Endometrial microvascular endothelial cells (primary cell): ENCODE results near the gene PTGFRN. TPM values are rescaled to one million over a fixed set of nuclear protein-coding genes. Genes with fewer than 3 reads are reported as not detected.

ENCODE experiments used
- in situ Hi-C: cut with HindIII; loops from 2 replicates; pipeline ENCODE4 v1.10.0; 2017; ENCODE audit warnings: low sequenced_read_pairs, low pct_unique_long_range_greater_than_20kb; ENCODE audit errors: inconsistent ontology term
- total RNA-seq: library from RNA; depleted of rRNA; stranded (reverse); fragments of >200 nt; gene quantifications from one replicate; pipeline ENCODE4 v1.2.3, GENCODE V29; 2015; ENCODE audit errors: inconsistent ontology term

The PTGFRN gene
- total RNA-seq, 1 donor from 2014 or later = 7.2 TPM

DNA sequence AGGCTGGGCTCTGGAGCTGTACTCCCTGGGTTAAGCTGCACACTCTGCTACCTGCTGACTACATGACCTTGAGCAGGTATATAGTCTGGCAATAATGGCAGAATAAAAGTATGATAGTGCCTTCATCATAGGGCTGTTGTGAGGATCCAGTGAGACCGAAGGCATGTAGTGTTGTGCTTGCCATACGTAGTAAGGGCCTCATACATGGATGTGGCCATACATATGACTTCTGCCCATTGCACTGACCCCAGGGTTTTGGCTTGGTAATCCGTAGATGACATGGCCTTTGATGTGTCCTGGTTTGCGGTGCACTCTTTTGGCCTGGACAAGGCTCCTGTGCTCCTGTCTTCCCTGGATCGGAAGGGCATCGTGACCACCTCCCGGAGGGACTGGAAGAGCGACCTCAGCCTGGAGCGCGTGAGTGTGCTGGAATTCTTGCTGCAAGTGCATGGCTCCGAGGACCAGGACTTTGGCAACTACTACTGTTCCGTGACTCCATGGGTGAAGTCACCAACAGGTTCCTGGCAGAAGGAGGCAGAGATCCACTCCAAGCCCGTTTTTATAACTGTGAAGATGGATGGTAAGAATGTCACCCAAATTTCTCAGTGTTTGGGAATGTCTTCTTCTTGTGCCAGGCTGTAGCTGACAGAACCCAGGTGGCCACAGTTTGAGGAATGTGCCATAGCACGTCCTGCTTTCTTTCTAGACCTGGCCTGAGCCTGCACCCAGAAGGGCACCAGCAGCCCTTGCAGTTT, 74.9 kb downstream of the PTGFRN start:
- in situ Hi-C loops = no loop called here

GRCh38 chr1:116986421-116987255, 76.9 kb downstream of the PTGFRN start:
- in situ Hi-C loops = no loop called here

DNA sequence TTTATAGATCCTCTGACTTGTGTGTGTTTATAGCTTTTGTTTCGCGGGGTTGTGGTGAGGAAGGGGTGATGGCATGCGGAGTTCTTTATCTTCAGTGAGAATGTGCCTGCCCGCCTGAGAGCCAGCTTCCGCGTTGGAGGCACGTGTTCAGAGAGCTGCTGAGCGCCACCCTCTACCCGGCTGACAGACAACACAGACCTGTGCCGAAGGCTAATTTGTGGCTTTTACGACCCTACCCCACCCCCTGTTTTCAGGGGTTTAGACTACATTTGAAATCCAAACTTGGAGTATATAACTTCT, 77.5 kb downstream of the PTGFRN start:
- in situ Hi-C loops = no loop called here

- in situ Hi-C loops = no loop called here
These were observed 78.5 kb downstream of the PTGFRN start for GRCh38 chr1:116988248-116988647.

DNA sequence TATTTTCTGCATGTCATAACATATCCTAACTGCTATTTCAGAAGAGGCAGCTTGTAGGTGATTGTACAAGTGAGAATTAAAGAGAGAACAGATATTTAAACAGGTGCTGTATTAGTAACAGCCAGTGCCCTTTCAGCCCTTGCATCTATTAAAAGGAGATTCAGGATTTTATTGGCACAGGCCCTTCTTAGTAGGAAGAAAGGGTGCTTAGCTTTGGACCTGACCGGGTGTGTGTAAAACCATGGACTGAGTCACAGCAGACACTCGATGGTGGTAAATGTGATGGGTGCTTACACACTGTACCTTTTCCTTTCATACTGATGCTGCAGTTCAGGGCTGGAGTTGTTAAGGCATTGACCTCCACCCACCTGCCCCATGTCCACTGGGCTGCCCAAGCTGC, 79.2 kb downstream of the PTGFRN start:
- in situ Hi-C loops = no loop called here

DNA sequence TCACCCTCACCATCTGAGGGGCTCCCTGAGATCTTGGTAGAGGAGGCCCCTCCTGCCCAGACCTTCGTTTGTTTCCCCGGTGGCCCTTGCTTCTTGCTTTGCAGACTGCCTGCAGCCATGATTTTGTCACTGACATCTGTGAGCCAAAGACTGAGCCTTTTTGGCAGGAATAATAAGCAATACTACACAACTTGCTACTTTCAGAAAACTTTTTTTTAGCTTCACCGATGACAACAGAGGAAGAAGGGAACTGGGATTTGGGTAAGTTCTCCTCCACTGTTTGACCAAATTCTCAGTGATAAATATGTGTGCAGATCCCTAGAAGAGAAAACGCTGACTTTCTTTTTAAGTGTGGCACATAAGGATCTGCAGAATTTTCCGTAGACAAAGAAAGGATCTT, 80.1 kb downstream of the PTGFRN start:
- in situ Hi-C loops = no loop called here

GRCh38 chr1:116990612-116991151, 81.0 kb downstream of the PTGFRN start:
- in situ Hi-C loops = no loop called here

- in situ Hi-C loops = no loop called here
These were observed 81.6 kb downstream of the PTGFRN start for GRCh38 chr1:116991171-116991845.

DNA sequence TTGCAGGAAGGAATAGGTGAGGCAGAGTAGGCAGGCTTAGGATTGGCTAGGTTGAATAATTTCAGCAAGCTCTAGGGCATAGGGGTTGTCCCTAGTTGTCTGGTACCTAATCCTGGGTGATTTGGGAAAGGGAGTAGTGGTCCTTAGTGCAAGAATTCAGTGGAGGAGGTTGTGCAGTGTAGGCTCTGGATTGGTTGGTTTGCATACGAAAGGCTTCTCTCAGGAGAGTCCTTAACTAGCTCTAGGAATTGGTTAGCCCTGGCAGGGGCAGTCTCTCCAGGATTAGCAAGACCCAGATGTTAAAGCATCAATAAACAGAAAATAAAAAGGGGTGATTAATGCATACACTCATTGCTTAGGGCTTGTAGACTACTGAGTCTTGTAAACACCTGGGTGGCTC, 82.2 kb downstream of the PTGFRN start:
- in situ Hi-C loops = no loop called here

DNA sequence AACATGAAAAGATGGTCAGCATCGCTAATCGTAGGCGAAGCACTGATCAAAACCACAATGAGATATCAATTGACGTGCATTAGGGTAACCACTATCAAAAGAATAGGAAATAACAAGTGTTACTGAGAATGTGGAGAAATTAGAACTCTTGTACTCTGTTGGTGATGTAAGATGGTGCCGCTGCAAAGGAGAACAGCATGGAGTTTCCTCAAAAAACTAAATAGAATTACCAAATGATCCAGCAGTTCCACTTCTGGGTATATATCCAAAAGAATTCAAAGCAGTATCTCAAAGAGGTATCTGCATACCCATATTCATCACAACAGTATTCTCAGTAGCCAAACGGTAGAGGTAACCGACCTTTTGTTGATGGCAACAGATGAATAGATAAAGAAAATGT, 83.6 kb downstream of the PTGFRN start:
- in situ Hi-C loops = no loop called here

GRCh38 chr1:116994411-116994810, 84.7 kb downstream of the PTGFRN start:
- in situ Hi-C loops = no loop called here

DNA sequence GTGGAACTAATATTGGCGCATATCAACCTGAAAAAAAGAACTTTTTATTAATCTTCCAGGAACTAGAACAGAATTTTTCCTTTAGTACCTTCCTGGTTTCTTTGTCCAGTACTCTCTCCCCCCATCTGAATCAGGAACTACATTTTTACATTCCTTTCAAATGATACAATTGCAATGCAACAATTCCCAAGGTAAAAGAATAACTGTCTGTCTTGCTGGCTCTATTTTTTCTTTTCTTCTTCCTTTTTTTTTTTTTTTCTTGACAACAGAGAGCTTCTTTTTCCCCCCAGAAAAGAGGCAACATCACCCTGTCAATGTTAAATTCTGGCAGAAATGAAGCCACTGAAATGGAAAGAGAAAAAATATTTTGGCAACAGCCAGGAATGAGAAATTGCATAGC, 87.3 kb downstream of the PTGFRN start:
- in situ Hi-C loops = no loop called here

- in situ Hi-C loops = no loop called here
These were observed 87.9 kb downstream of the PTGFRN start for GRCh38 chr1:116997636-116998035.

DNA sequence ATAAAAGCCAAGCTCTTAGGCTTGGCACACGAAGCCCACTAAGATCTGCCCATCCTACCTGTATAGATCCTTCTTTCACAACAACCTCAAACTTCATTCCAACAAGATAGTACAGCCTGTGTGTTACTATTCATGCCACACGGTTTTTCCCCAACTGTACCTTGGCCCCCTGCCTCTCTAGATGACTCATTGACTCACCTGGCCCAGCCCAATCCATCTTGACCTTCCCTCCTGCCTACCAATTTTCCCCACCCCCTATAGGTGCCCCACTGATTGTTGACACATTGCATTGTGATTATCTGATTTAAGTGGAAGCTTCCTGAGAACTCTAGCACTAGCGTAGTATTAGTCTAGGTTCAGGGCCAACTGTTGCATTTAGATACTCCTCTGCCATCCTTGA, 89.9 kb downstream of the PTGFRN start:
- in situ Hi-C loops = no loop called here

DNA sequence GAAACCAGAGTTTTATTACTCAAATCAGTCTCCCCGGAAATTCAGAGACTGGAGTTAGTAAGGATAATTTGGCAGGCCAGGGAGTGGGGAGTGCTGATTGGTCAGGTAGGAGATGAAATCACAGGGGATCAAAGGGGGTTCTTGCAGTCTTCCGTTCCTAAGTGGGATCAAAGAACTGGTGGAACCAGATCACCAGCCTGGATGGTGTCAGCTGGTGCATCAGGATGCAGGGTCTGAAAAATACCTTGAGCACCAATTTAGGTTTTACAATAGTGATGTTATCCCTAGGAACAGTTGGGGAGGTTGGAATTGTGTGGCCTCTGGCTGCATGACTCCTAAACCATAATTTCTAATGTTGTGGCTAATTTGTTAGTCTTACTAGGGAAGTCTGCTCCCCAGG, 90.4 kb downstream of the PTGFRN start:
- in situ Hi-C loops = no loop called here

GRCh38 chr1:117001254-117001927, 91.7 kb downstream of the PTGFRN start, which contains the start of gene CD101:
TSS of gene CD101 (plus strand) at chr1:117001760. CDS start at chr1:117001818, 58 bp downstream.
- in situ Hi-C loops = no loop called here

- in situ Hi-C loops = no loop called here
These were observed 93.6 kb downstream of the PTGFRN start for GRCh38 chr1:117003223-117003875.

- in situ Hi-C loops = no loop called here
These were observed 98.0 kb downstream of the PTGFRN start for GRCh38 chr1:117007719-117008013.

DNA sequence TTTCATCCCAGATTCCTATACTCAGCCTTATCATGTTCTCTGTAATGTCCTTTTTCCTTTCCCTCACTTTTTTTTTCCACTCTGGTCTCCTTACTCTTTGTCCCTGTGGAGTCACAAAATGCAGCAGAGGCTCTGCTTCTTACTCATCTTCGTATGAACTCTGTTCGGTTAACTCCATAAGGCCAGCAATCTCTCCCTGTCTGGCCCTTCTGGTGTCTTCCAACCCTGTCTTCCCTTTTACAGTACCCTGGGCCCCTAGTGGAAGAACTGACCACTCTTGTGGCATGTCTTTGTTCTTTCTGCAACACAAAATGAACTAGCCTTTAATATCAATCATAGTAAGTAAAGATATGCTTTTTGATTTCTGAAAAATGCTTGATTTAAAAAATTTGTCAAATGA, 98.9 kb downstream of the PTGFRN start:
- in situ Hi-C loops = no loop called here
